HepG2 (cell line): ENCODE data around the gene SYNE2. TPM values are rescaled to one million over a fixed set of nuclear protein-coding genes. Genes with fewer than 3 reads are reported as not detected.

ENCODE experiments used
- ATAC-seq: fragments of 200-7000 bp; cut with Tn5 transposase; 3 replicates; pipeline ENCODE4 v1.9.1; 2020; ENCODE audit warnings: mild to moderate bottlenecking, moderate library complexity
- BruUV-seq: library from RNA; stranded (reverse); fragments of 400-500 nt; replicated peaks from 2 replicates; lab custom pipeline; 2021; lab: Mats Ljungman, UMichigan
- CTCF ChIA-PET: fragments of 300-600 bp; formaldehyde crosslinking; extraction: SDS; loops from one replicate; lab custom pipeline; 2021; ENCODE audit warnings: low total read pairs, inconsistent platforms, low intra/inter-chr PET ratio; lab: Yijun Ruan, JAX
- POLR2A ChIA-PET: fragments of 350-600 bp; sonication (Branson Sonifier 250); formaldehyde crosslinking; loops from one replicate; lab custom pipeline; 2020; ENCODE audit warnings: antibody characterized with exemption, inconsistent platforms; lab: Yijun Ruan, JAX
- DNase-seq: peaks from one replicate; pipeline ENCODE4 v3.0.0-alpha.2; 2015; ENCODE audit warnings: low spot score
- FAIRE-seq: peaks from 3 replicates; lab custom pipeline; 2011; peaks lifted over from hg19 to GRCh38; lab: Jason Lieb, UNC
- H2AFZ ChIP-seq: one replicate; pipeline ENCODE4 v1.6.1; 2011; ENCODE audit warnings: low read length, inconsistent platforms
- H3K27ac ChIP-seq: fragments of 300-600 bp; 3 replicates; pipeline ENCODE4 v1.8.0; 2011; ENCODE audit warnings: mixed run types, mild to moderate bottlenecking, mixed read lengths, low read length, inconsistent platforms; ENCODE audit not compliant: insufficient read depth; ENCODE audit errors: extremely low read length
- H3K27me3 ChIP-seq, 2 experiments: fragments of 200-600 bp in 1 of 2; 2 replicates in 1 of 2; 3 replicates in 1 of 2; pipeline versions ENCODE4 v1.6.0 to v1.8.0; 2011; ENCODE audit warnings: low read length in 2 of 2, mild to moderate bottlenecking in 2 of 2, moderate library complexity in 2 of 2, inconsistent platforms in 1 of 2; ENCODE audit not compliant: insufficient read depth in 2 of 2, control insufficient read depth in 1 of 2
- H3K36me3 ChIP-seq, 2 experiments: fragments of 200-600 bp in 1 of 2; replicated peaks in 1 of 2; 2 replicates in 1 of 2; 3 replicates in 1 of 2; pipeline versions ENCODE4 v1.5.1 to v1.8.0; 2011; ENCODE audit warnings: low read length in 2 of 2, inconsistent platforms in 1 of 2; ENCODE audit not compliant: insufficient read depth in 2 of 2, control insufficient read depth in 1 of 2
- H3K4me1 ChIP-seq: 2 replicates; pipeline ENCODE4 v1.5.1; 2012; ENCODE audit warnings: low read length, inconsistent platforms; ENCODE audit not compliant: insufficient read depth
- H3K4me2 ChIP-seq: 2 replicates; pipeline ENCODE4 v1.6.0; 2011; ENCODE audit warnings: low read depth, low read length, inconsistent platforms
- H3K4me3 ChIP-seq, 3 experiments: fragments of 200-600 bp in 1 of 3; sonication (generic), shearing (Covaris generic) in 1 of 3; replicated peaks in 1 of 3; 2 replicates each; pipeline ENCODE4 v1.5.1; 2011 to 2016; ENCODE audit warnings: low read length in 3 of 3, inconsistent platforms in 2 of 3, low read depth in 2 of 3, mild to moderate bottlenecking in 2 of 3, control low read depth in 1 of 3, mixed read lengths in 1 of 3; ENCODE audit not compliant: insufficient read depth in 1 of 3
- H3K79me2 ChIP-seq: one replicate; pipeline ENCODE4 v1.6.1; 2011; ENCODE audit warnings: low read length, inconsistent platforms; ENCODE audit not compliant: insufficient read depth
- H3K9ac ChIP-seq: 2 replicates; pipeline ENCODE4 v1.6.0; 2011; ENCODE audit warnings: mild to moderate bottlenecking, low read depth, low read length, inconsistent platforms; ENCODE audit not compliant: insufficient read depth
- H3K9me3 ChIP-seq: 2 replicates; pipeline ENCODE4 v1.5.1; 2012; ENCODE audit warnings: mild to moderate bottlenecking, low read length
- H4K20me1 ChIP-seq: 2 replicates; pipeline ENCODE4 v1.6.0; 2011; ENCODE audit warnings: inconsistent platforms, mild to moderate bottlenecking, low read length, moderate library complexity; ENCODE audit not compliant: insufficient read depth
- HHEX ChIP-seq: IDR thresholded peaks from 2 replicates; pipeline ENCODE4 v1.6.1; 2016; ENCODE audit warnings: control low read depth
- IRX3 ChIP-seq: sonication (generic); formaldehyde crosslinking; IDR thresholded peaks from 2 replicates; pipeline ENCODE4 v1.8.1; 2023; ENCODE audit warnings: mild to moderate bottlenecking, low read depth, missing genetic modification reagents, borderline replicate concordance
- JUN ChIP-seq: sonication (generic); formaldehyde crosslinking; IDR thresholded peaks from 2 replicates; pipeline ENCODE4 v1.4.0; 2020; ENCODE audit warnings: mild to moderate bottlenecking, missing genetic modification reagents
- MTA3 ChIP-seq: sonication (generic); formaldehyde crosslinking; IDR thresholded peaks from 2 replicates; pipeline ENCODE4 v1.4.0; 2020; ENCODE audit warnings: missing genetic modification reagents
- NFAT5 ChIP-seq: sonication (generic); formaldehyde crosslinking; IDR thresholded peaks from 2 replicates; pipeline ENCODE4 v1.4.0; 2020; ENCODE audit warnings: missing genetic modification reagents
- POGZ ChIP-seq: sonication (generic); formaldehyde crosslinking; IDR thresholded peaks from 2 replicates; pipeline ENCODE4 v1.4.0; 2020; ENCODE audit warnings: mild to moderate bottlenecking, missing genetic modification reagents
- SIX1 ChIP-seq: sonication (generic); formaldehyde crosslinking; IDR thresholded peaks from 2 replicates; pipeline ENCODE4 v1.4.0; 2020; ENCODE audit warnings: missing genetic modification reagents, borderline replicate concordance
- SMC3 ChIP-seq: IDR thresholded peaks from 2 replicates; pipeline ENCODE4 v1.6.1; 2011; ENCODE audit warnings: low read length, improper control_type of control experiment
- SRSF4 ChIP-seq: fragments of 200-400 bp; formaldehyde crosslinking; IDR thresholded peaks from one replicate; pipeline ENCODE4 v1.6.1; 2018; ENCODE audit warnings: mild to moderate bottlenecking, low read depth, low read length, moderate library complexity; ENCODE audit not compliant: poor library complexity, severe bottlenecking
- TEF ChIP-seq: sonication (generic); formaldehyde crosslinking; IDR thresholded peaks from 2 replicates; pipeline ENCODE4 v1.5.0; 2020; ENCODE audit warnings: missing genetic modification reagents
- ZNF331 ChIP-seq: sonication (generic); formaldehyde crosslinking; IDR thresholded peaks from 2 replicates; pipeline ENCODE4 v1.4.0; 2020; ENCODE audit warnings: missing genetic modification reagents
- ZNF33A ChIP-seq: sonication (generic); formaldehyde crosslinking; IDR thresholded peaks from 2 replicates; pipeline ENCODE4 v1.5.1; 2020; ENCODE audit warnings: missing genetic modification reagents, mild to moderate bottlenecking, moderate library complexity, borderline replicate concordance
- ZNF598 ChIP-seq: sonication (generic); formaldehyde crosslinking; IDR thresholded peaks from 2 replicates; pipeline ENCODE4 v1.5.1; 2020; ENCODE audit warnings: mild to moderate bottlenecking, missing genetic modification reagents, borderline replicate concordance
- WGBS: methylation state at CpG from one replicate; pipeline ENCODE4 v1.1.6; 2017; ENCODE audit warnings: low lambda C conversion rate; 5-methylcytosine and 5-hydroxymethylcytosine counted together
- in situ Hi-C: cut with HindIII; loops from 2 replicates; pipeline ENCODE4 v1.10.0; 2017; ENCODE audit warnings: low pct_unique_long_range_greater_than_20kb; ENCODE audit not compliant: extremely low pct_ligation_motif_present
- intact Hi-C: fragments of 100-400 bp; cut with micrococcal nuclease; formaldehyde crosslinking; loops from one replicate; pipeline ENCODE4 v1.10.0; 2022; ENCODE audit not compliant: unreplicated experiment
- polyA plus RNA-seq, 8 experiments: library from polyadenylated mRNA; depleted of rRNA in 3 of 8; stranded (reverse) in 7 of 8; unstranded in 1 of 8; fragments of >200 nt; fragmentation: Illumina TruSeq in 4 of 8; extraction: Trizol in 4 of 8; gene quantifications; 2 replicates each; pipeline versions ENCODE4 v1.2.1 to v1.2.3, GENCODE V29; 2011 to 2016; ENCODE audit warnings: low read depth in 4 of 8, missing spikeins in 1 of 8, mixed read lengths in 1 of 8; ENCODE audit not compliant: insufficient read depth in 1 of 8
- total RNA-seq, 5 experiments: library from RNA; depleted of rRNA; stranded (reverse); fragments of >200 nt; fragmentation: Illumina TruSeq; extraction: Trizol; gene quantifications; 2 replicates each; pipeline ENCODE4 v1.2.3, GENCODE V29; 2016; ENCODE audit warnings: low read depth in 1 of 5

The SYNE2 gene
- total and polyA plus RNA-seq, 2 of the 13 experiments (the other 11 are each of a cell fraction or from before 2014, with no cell fraction given): 6.2 to 13.3 TPM

- H4K20me1 ChIP-seq: no peaks in the 10 kb centered on the region
- in situ Hi-C loops: no loop called here
- TF ChIP-seq POGZ (CRISPR knock-in tag) (no peak), ZNF598 (CRISPR knock-in tag) (no peak), TEF (CRISPR knock-in tag) (no peak), SIX1 (CRISPR knock-in tag) (no peak), SRSF4 (no peak), IRX3 (CRISPR knock-in tag) (no peak)
- no peak for FAIRE-seq
- ATAC-seq: no peak
- DNase-seq: no peak
- intact Hi-C loops: no loop called here
- no peaks in the 10 kb centered on the region for H3K27me3 ChIP-seq
- CTCF ChIA-PET: no interaction called here
- POLR2A ChIA-PET: no interaction called here
- no TSS peak for BruUV-seq
- H2AFZ ChIP-seq: no peak overlapping the region
- H3K4me3 ChIP-seq: no peak overlapping the region
- H3K36me3 ChIP-seq: no peaks in the 10 kb centered on the region
- H3K27ac ChIP-seq: no peak overlapping the region
- no peak overlapping the region for H3K4me2 ChIP-seq
- H3K9ac ChIP-seq: no peak overlapping the region
- no peaks in the 10 kb centered on the region for H3K4me1 ChIP-seq
- 96% methylated on average over 6 of the region's 6 CpGs for WGBS
- no peaks in the 10 kb centered on the region for H3K79me2 ChIP-seq
- no peaks in the 10 kb centered on the region for H3K9me3 ChIP-seq
Measured at GRCh38 chr14:64115401-64115800, 262.6 kb downstream of the SYNE2 start.

- H3K4me1 ChIP-seq: no peaks in the 10 kb centered on the region
- no TSS peak for BruUV-seq
- no peak for DNase-seq
- no peak overlapping the region for H3K4me2 ChIP-seq
- no peaks in the 10 kb centered on the region for H3K9me3 ChIP-seq
- no peak overlapping the region for H2AFZ ChIP-seq
- 95% methylated on average over 11 of the region's 11 CpGs for WGBS
- in situ Hi-C loops (no loop called here), intact Hi-C loops (no loop called here)
- no peaks in the 10 kb centered on the region for H3K79me2 ChIP-seq
- H3K36me3 ChIP-seq: peaks cover 0 to 3% of the 10 kb centered on the region in 2 experiments; a peak in 1 of 5 replicates
- no peak for FAIRE-seq
- H3K27ac ChIP-seq: no peak overlapping the region
- no peaks in the 10 kb centered on the region for H3K27me3 ChIP-seq
- POLR2A ChIA-PET: no interaction called here
- CTCF ChIA-PET: no interaction called here
- no peaks in the 10 kb centered on the region for H4K20me1 ChIP-seq
- H3K9ac ChIP-seq: no peak overlapping the region
- no peak overlapping the region for H3K4me3 ChIP-seq
- ATAC-seq: no peak
- TF ChIP-seq JUN (no peak), SMC3 (no peak), MTA3 (CRISPR knock-in tag) (no peak), ZNF33A (CRISPR knock-in tag) (no peak), ZNF331 (CRISPR knock-in tag) (no peak), HHEX (CRISPR knock-in tag) (no peak), NFAT5 (CRISPR knock-in tag) (no peak)
Measured at GRCh38 chr14:64117671-64118402, 265.0 kb downstream of the SYNE2 start.
